Activated naive CD4-positive, alpha-beta T cell treated with anti-CD3 and anti-CD28 coated beads for 36 hours (primary cell): ENCODE measurements around the gene FXYD5. TPM values are rescaled to one million over a fixed set of nuclear protein-coding genes. Genes with fewer than 3 reads are reported as not detected.
"Not testable (repeated sequence)": the region's sequence is repeated elsewhere in the genome, so short reads cannot be mapped to it uniquely, and the experiment has no call there.

ENCODE experiments used
- CTCF ChIA-PET: fragments of 350-600 bp; sonication (Branson Sonifier 250); formaldehyde crosslinking; loops from one replicate; lab custom pipeline; 2021; ENCODE audit warnings: antibody characterized with exemption; lab: Charles Lee
- DNase-seq: peaks from one replicate; pipeline ENCODE4 v3.0.0-alpha.2; 2020
- H3K27ac Mint-ChIP-seq: one replicate; pipeline ENCODE4 v1.8.0; 2021; ENCODE audit warnings: mild to moderate bottlenecking, mixed read lengths
- H3K27me3 Mint-ChIP-seq: one replicate; pipeline ENCODE4 v1.8.0; 2021; ENCODE audit warnings: low read depth, mixed read lengths
- H3K36me3 Mint-ChIP-seq: one replicate; pipeline ENCODE4 v1.8.0; 2021; ENCODE audit warnings: low read depth, mixed read lengths
- H3K4me1 Mint-ChIP-seq: one replicate; pipeline ENCODE4 v1.8.0; 2021; ENCODE audit warnings: low read depth, mixed read lengths
- H3K4me3 Mint-ChIP-seq: one replicate; pipeline ENCODE4 v1.8.0; 2021; ENCODE audit warnings: mild to moderate bottlenecking, moderate library complexity, mixed read lengths
- H3K9me3 Mint-ChIP-seq: one replicate; pipeline ENCODE4 v1.8.0; 2021; ENCODE audit warnings: mixed read lengths
- intact Hi-C: fragments of 100-400 bp; cut with micrococcal nuclease; formaldehyde crosslinking; loops from one replicate; pipeline ENCODE4 v1.15.1; 2023
- total RNA-seq, 2 experiments: library from RNA; stranded (reverse); gene quantifications; one replicate each; pipeline ENCODE4 v1.2.3, GENCODE V29; 2021

Gene FXYD5
- total RNA-seq, 2 experiments from 2014 or later: 289 to 294 TPM

DNA sequence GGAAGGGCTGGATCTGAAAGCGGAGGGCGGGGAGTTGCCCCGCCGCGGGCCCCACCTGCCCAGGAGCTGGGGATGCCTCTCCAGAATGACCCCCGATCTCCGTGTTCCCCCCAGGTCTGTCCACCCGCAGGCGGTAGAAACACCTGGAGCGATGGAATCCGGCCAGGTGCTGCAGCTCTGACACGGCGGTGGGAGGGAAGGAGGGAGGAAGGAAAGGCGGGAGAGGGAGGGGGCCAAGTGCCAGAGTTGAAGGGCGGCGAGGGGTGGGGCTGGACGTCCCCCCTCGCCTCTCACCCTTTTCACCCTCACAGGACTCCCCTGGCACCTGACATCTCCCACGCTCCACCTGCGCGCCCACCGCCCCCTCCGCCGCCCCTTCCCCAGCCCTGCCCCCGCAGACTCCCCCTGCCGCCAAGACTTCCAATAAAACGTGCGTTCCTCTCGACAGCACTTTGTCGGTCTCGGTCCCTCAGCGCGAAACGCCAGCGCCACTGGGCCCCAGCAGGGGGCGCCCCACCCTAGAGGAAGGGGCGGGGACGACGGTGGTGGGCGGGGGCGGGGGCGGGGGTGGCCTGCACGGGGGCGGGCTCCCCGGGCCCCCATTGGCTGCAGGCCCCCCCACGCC is 11.8 kb upstream of the FXYD5 start:
- CTCF ChIA-PET: interaction anchor here (0.6 to 4.0 kb wide), 19 partner anchors 10 to 190 kb away, joined by 3 to 35 read pairs (median 4); partner anchors contain the start of gene FXYD5
- Mint-ChIP-seq H3K27ac (no peak overlapping the region), H3K9me3 (no peaks in the 10 kb centered on the region), H3K27me3 (peaks cover 4% of the 10 kb centered on the region), H3K36me3 (no peaks in the 10 kb centered on the region), H3K4me3 (peak overlapping the region; percentile 74), H3K4me1 (peaks cover 30% of the 10 kb centered on the region)
- intact Hi-C loops: loop anchor here (1.0 kb wide), 1 partner anchor 127 kb away; no protein-coding TSS in a partner anchor
- peak; percentile 76 for DNase-seq

- Mint-ChIP-seq H3K4me3 (peak within 1 kb of the TSS; percentile 74), H3K9me3 (no peaks in the 10 kb centered on the region), H3K27me3 (peaks cover 4% of the 10 kb centered on the region), H3K27ac (no peak within 1 kb of the TSS), H3K4me1 (peaks cover 30% of the 10 kb centered on the region), H3K36me3 (no peaks in the 10 kb centered on the region)
- intact Hi-C loops: loop anchor here (1.0 kb wide), 1 partner anchor 126 kb away; no protein-coding TSS in a partner anchor
- DNase-seq: no peak
- CTCF ChIA-PET: interaction anchor here (0.6 to 4.0 kb wide), 6 partner anchors 10 to 123 kb away, joined by 3 to 35 read pairs (median 6); partner anchors contain the start of gene FXYD5
These were observed 11.3 kb upstream of the FXYD5 start, which contains the start of gene FXYD7 for GRCh38 chr19:35143231-35143715. FXYD7 (plus strand) TSS chr19:35143255; CDS start chr19:35143334, 79 bp downstream.

DNA sequence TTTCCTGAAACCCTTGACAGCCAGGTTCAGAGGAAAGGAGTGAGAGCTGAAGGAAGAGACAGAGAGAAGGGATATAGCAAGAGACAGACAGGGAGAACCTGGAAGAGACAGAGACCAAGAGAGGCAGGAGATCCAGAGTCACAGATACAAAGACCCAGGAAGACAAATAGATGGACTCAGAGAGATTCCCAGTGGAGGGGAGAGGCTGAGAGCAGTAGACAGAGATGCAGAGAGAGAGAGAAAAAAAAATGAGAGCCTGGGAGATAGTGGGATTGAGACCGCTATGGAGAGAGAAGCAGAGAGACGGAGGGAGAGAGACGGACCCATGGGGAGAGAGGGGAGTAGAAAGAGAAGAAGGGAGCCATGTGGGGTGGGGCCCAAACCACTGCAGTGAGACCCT is 10.7 kb upstream of the FXYD5 start:
- Mint-ChIP-seq H3K4me1 (peaks cover 30% of the 10 kb centered on the region), H3K27ac (no peak overlapping the region), H3K36me3 (no peaks in the 10 kb centered on the region), H3K9me3 (no peaks in the 10 kb centered on the region), H3K27me3 (peaks cover 4% of the 10 kb centered on the region), H3K4me3 (no peak overlapping the region)
- intact Hi-C loops: loop anchor here (1.0 kb wide), 1 partner anchor 125 kb away; no protein-coding TSS in a partner anchor
- CTCF ChIA-PET: interaction anchor here (0.6 to 4.0 kb wide), 4 partner anchors 9 to 100 kb away, joined by 3 to 35 read pairs (median 6); partner anchors contain the start of gene FXYD5
- DNase-seq: no peak

DNA sequence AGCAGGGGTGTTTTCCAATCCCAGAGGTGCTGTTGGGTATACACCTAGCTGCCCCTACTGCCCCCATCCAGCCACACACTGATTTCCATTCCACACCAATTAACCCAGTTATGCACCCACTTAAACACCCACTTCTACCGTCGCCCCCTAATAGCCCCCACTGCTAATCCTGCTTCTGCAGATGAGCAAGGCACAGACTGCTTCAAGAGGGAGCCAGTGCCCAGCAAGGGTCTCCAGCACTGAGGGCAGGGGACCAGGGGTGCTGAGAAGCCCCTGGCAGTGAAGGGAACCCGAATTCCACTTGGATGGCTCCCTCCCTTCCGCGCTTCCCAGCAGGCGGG is 10.3 kb upstream of the FXYD5 start:
- CTCF ChIA-PET: interaction anchor here (4.0 kb wide), 1 partner anchor 9 kb away, joined by 35 read pairs; the partner anchor contains the start of gene FXYD5
- Mint-ChIP-seq H3K4me3 (no peak overlapping the region), H3K27me3 (peaks cover 4% of the 10 kb centered on the region), H3K27ac (no peak overlapping the region), H3K4me1 (peaks cover 30% of the 10 kb centered on the region), H3K36me3 (no peaks in the 10 kb centered on the region), H3K9me3 (no peaks in the 10 kb centered on the region)
- no peak for DNase-seq
- intact Hi-C loops: no loop called here

DNA sequence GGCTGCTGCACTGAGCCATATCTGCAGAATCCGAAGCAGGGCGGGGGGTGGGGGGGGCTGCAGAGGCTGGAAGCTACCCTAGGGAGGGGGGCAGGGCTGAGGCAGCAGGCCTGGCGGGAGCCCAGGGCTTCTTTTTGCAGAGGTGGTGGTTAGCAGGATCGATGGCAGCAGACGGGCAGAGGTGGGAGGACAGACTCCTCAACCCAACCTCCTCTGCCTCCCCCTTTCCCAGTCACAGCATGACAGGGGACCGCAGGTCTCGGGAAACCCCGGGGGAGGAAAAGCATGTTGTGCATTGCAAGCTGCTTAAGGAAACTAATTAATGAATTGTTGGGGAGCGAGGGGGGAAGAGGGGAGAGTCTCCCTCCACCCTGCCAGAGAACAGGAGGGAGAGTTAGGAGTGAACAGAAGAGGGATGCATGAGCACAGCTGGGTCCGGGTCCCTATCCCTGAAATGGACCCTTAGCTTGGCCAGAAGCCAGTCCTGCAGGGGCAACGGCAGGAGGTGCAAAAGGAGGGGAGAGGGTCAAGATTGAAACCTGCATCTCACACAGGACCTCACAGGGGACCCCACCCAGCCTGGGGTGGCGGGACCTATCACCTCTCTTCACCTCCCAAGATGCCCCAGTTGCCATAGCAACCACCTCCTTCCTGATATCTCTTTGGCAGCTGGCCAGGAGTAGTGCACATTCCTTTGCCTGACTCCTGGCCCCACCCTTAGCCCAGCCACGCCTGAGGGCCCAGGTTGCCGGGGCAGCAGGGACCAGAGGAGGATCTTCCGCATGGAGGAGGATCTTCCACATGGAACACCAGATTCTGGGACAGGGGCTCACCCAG is 9.7 kb upstream of the FXYD5 start:
- DNase-seq: peak; percentile 33

GRCh38 chr19:35146746-35147459 is 7.6 kb upstream of the FXYD5 start:
- no peak overlapping the region for H3K27ac Mint-ChIP-seq
- no peaks in the 10 kb centered on the region for H3K9me3 Mint-ChIP-seq
- no peak for DNase-seq
- intact Hi-C loops: no loop called here
- CTCF ChIA-PET: no interaction called here
- H3K27me3 Mint-ChIP-seq: peaks cover 4% of the 10 kb centered on the region
- peaks cover 19% of the 10 kb centered on the region for H3K4me1 Mint-ChIP-seq
- H3K36me3 Mint-ChIP-seq: no peaks in the 10 kb centered on the region
- no peak overlapping the region for H3K4me3 Mint-ChIP-seq

More for the DNA sequence above, 9.7 kb upstream of the FXYD5 start:
- CTCF ChIA-PET: interaction anchor here (0.6 to 4.0 kb wide), 5 partner anchors 8 to 172 kb away, joined by 3 to 35 read pairs (median 3); partner anchors contain the start of gene FXYD5
- Mint-ChIP-seq H3K27me3 (peaks cover 4% of the 10 kb centered on the region), H3K36me3 (no peaks in the 10 kb centered on the region), H3K4me1 (peaks cover 30% of the 10 kb centered on the region), H3K9me3 (no peaks in the 10 kb centered on the region), H3K4me3 (no peak overlapping the region), H3K27ac (no peak overlapping the region)
- intact Hi-C loops: no loop called here

GRCh38 chr19:35149463-35149862 is 5.1 kb upstream of the FXYD5 start:
- no peaks in the 10 kb centered on the region for H3K36me3 Mint-ChIP-seq
- H3K27me3 Mint-ChIP-seq: no peaks in the 10 kb centered on the region
- H3K4me3 Mint-ChIP-seq: no peak overlapping the region
- CTCF ChIA-PET: interaction anchor here (0.6 to 1.4 kb wide), 3 partner anchors 8 to 57 kb away, joined by 3 to 6 read pairs (median 4); no protein-coding TSS in a partner anchor
- no peak for DNase-seq
- peaks cover 13% of the 10 kb centered on the region for H3K4me1 Mint-ChIP-seq
- no peak overlapping the region for H3K27ac Mint-ChIP-seq
- intact Hi-C loops: no loop called here
- H3K9me3 Mint-ChIP-seq: no peaks in the 10 kb centered on the region

GRCh38 chr19:35150445-35150844 is 4.1 kb upstream of the FXYD5 start:
- CTCF ChIA-PET: interaction anchor here (1.4 kb wide), 1 partner anchor 9 kb away, joined by 6 read pairs; no protein-coding TSS in a partner anchor
- H3K9me3 Mint-ChIP-seq: no peaks in the 10 kb centered on the region
- no peak overlapping the region for H3K27ac Mint-ChIP-seq
- DNase-seq: no peak
- peaks cover 9% of the 10 kb centered on the region for H3K36me3 Mint-ChIP-seq
- intact Hi-C loops: no loop called here
- no peak overlapping the region for H3K4me3 Mint-ChIP-seq
- peaks cover 10% of the 10 kb centered on the region for H3K4me1 Mint-ChIP-seq
- no peaks in the 10 kb centered on the region for H3K27me3 Mint-ChIP-seq

- intact Hi-C loops: no loop called here
- CTCF ChIA-PET: interaction anchor here (4.1 kb wide), 1 partner anchor 9 kb away, joined by 35 read pairs; the partner anchor contains the start of gene FXYD7
- no peaks in the 10 kb centered on the region for H3K9me3 Mint-ChIP-seq
- H3K27ac Mint-ChIP-seq: no peak overlapping the region
- no peak overlapping the region for H3K4me3 Mint-ChIP-seq
- H3K36me3 Mint-ChIP-seq: peaks cover 19% of the 10 kb centered on the region
- peaks cover 17% of the 10 kb centered on the region for H3K4me1 Mint-ChIP-seq
- no peak for DNase-seq
- H3K27me3 Mint-ChIP-seq: no peaks in the 10 kb centered on the region
These were observed 3.1 kb upstream of the FXYD5 start for GRCh38 chr19:35151273-35152065.

DNA sequence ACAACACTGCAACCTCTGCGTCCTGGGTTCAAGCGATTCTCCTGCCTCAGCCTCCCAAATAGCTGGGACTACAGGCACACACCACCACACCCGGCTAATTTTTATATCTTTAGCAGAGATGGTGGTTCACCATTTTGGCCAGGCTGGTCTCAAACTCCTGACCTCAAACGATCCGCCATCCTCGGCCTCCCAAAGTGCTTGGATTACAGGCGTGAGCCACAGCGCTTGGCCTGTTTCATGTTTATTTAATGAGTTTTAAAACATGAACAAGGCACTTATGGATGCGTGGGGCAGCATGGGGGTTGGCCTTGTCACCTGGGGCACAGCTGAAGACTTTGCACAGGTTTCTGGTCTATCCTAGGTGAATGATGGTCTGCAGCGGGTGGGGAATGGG is 1.4 kb upstream of the FXYD5 start:
- peak overlapping the region; percentile 86 for H3K27ac Mint-ChIP-seq
- peak overlapping the region; percentile 98 for H3K4me3 Mint-ChIP-seq
- DNase-seq, intact Hi-C loops, H3K9me3 Mint-ChIP-seq, H3K27me3 Mint-ChIP-seq: not testable (repeated sequence)
- peaks cover 35% of the 10 kb centered on the region for H3K36me3 Mint-ChIP-seq
- H3K4me1 Mint-ChIP-seq: peaks cover 33% of the 10 kb centered on the region
- CTCF ChIA-PET: interaction anchor here (1.1 to 4.1 kb wide), 2 partner anchors 10 to 81 kb away, joined by 3 to 35 read pairs; partner anchors contain the start of gene FXYD7
